Activated gamma-delta T cell treated with anti-CD3 and anti-CD28 coated beads, Interleukin-2, amount 50 U/mL, for 16 hours (primary cell): ENCODE data around the gene SLC4A5.
"Not testable (repeated sequence)": the region's sequence is repeated elsewhere in the genome, so short reads cannot be mapped to it uniquely, and the experiment has no call there.

Experiments
- DNase-seq: peaks from one replicate; pipeline ENCODE4 v3.0.0-alpha.2; 2020; ENCODE audit warnings: low read depth

SLC4A5 gene

GRCh38 chr2:74232426-74232825 is 110.8 kb downstream of the SLC4A5 start:
- DNase-seq: no peak

GRCh38 chr2:74229865-74230264 is 113.4 kb downstream of the SLC4A5 start:
- DNase-seq: not testable (repeated sequence)

- no peak for DNase-seq
These were observed 114.4 kb downstream of the SLC4A5 start for GRCh38 chr2:74228772-74229171.

GRCh38 chr2:74227646-74228045 is 115.6 kb downstream of the SLC4A5 start:
- no peak for DNase-seq

- no peak for DNase-seq
These were observed 116.5 kb downstream of the SLC4A5 start for GRCh38 chr2:74226648-74227213.

- DNase-seq: no peak
These were observed 117.3 kb downstream of the SLC4A5 start for GRCh38 chr2:74225698-74226459.

- DNase-seq: no peak
These were observed 119.1 kb downstream of the SLC4A5 start for GRCh38 chr2:74223941-74224770.

- no peak for DNase-seq
These were observed 120.9 kb downstream of the SLC4A5 start for GRCh38 chr2:74222300-74222650.

GRCh38 chr2:74221604-74222299 is 121.5 kb downstream of the SLC4A5 start:
- no peak for DNase-seq

GRCh38 chr2:74221091-74221490 is 122.1 kb downstream of the SLC4A5 start:
- DNase-seq: no peak

- no peak for DNase-seq
These were observed 123.2 kb downstream of the SLC4A5 start for GRCh38 chr2:74219846-74220486.

GRCh38 chr2:74216642-74217041 is 126.6 kb downstream of the SLC4A5 start:
- DNase-seq: no peak

GRCh38 chr2:74215771-74216170 is 127.4 kb downstream of the SLC4A5 start:
- DNase-seq: not testable (repeated sequence)

- DNase-seq: no peak
These were observed 130.4 kb downstream of the SLC4A5 start for GRCh38 chr2:74212702-74213410.

GRCh38 chr2:74206180-74206688 is 137.0 kb downstream of the SLC4A5 start:
- peak; percentile 13 for DNase-seq

GRCh38 chr2:74205596-74205995 is 137.6 kb downstream of the SLC4A5 start:
- DNase-seq: no peak

- no peak for DNase-seq
These were observed 138.1 kb downstream of the SLC4A5 start for GRCh38 chr2:74205113-74205512.

GRCh38 chr2:74204436-74204835 is 138.8 kb downstream of the SLC4A5 start:
- DNase-seq: no peak

GRCh38 chr2:74201596-74201995 is 141.6 kb downstream of the SLC4A5 start:
- no peak for DNase-seq

GRCh38 chr2:74201196-74201595 is 142.0 kb downstream of the SLC4A5 start:
- no peak for DNase-seq

- DNase-seq: no peak
These were observed 143.3 kb downstream of the SLC4A5 start for GRCh38 chr2:74199871-74200305.
